ELF-1 (cell line): ENCODE data around the gene SEL1L3.

Source experiments
- DNase-seq: peaks from one replicate; pipeline ENCODE4 v3.0.0-alpha.2; 2016; ENCODE audit warnings: low read depth, low spot score

Gene SEL1L3

GRCh38 chr4:25818371-25818871, 44.4 kb downstream of the SEL1L3 start:
- no peak for DNase-seq

GRCh38 chr4:25817059-25817681, 45.6 kb downstream of the SEL1L3 start:
- no peak for DNase-seq

DNA sequence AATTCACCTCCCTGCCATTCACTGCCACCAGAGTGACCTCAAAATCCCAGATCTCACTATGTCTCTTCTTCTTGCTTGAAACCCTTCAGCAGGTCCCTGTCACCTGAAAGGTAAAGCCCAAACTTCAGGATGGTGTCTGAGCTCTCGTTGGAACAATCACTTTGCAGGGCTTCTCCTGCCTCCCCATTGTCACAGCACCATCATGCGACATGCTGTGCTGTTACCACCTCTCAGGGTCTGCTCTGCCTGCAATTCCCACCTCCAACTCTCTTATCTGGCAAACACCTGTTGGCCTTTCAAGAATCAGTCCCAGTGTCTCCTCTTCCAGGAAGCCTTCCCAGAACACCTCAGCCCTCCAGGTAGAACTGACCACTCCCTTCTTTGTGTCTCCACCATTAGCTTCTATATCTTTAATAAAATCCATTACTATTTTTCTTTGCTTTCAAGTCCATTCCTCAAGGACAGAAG, 46.2 kb downstream of the SEL1L3 start:
- DNase-seq: no peak

GRCh38 chr4:25815586-25815985, 47.2 kb downstream of the SEL1L3 start:
- DNase-seq: no peak

DNA sequence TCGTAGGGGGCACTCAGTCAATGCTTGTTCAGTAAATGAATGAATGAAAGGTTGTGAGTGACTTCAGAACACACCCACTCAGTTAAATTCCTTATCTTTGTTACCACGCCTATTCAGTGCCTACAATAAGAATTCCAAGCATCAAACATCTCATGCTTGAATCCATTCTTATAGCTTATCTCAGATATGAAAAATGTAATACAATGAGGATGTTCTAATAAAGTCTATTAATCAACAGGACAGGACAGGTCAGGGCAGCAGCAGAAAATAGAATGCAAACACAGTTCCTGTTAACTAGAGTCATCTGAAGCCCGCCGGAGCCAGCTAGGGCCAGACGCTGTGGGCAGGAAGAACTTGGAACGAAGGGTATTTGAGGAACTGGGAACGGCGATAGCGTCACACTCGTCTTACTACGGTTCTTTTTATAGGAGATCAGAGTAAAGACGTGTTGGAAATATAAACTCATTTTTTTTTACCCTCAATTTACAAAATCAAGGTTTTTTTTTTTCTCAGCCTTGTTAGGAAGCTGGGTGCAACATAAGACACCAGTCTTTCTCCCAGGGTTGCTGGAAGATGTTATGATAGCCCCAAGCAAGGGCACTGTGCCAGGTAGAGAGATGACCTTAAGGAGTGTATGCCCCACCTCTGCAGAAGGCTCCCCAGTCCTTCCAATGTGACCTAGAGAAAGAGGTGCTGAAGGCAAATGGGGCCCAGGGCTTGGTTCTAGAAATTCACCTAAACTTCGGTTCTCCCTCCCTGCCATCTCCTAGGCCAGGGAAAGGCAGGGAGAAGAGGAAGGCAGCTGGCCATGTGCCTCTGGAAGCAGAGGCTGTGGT, 48.3 kb downstream of the SEL1L3 start:
- DNase-seq: no peak

DNA sequence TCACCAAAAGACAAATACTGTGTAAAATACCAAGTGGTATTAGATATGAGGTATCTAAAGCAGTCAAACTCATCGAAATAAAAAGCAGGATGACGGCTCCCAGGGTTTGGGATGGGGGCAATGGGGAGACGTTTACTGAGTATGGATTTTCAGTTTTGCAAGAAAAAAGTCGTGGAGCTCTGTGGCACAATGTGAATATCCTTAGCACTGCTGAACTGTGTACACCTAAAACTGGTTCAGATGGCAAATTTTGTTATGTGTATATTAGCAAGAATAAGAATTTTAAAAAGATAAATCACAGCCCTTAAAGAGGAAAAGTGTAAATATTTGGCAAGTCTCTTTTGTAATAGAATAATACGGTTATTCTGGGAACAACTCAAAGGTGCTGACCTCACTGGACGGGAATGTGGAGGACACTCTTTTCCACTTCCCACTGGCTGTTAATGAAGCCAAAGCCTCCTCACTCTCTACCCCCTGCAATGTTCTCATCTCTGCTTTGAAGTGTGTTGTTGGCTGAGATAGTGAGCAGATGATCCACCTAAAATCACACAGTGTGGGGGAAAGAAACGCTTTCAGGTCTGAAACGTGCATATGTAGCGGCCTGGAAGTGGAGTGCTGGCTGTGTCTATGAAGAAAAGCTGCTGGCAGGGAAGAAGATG, 49.2 kb downstream of the SEL1L3 start:
- peak; percentile 58 for DNase-seq

- DNase-seq: no peak
These were observed 50.9 kb downstream of the SEL1L3 start for GRCh38 chr4:25811841-25812240.

DNA sequence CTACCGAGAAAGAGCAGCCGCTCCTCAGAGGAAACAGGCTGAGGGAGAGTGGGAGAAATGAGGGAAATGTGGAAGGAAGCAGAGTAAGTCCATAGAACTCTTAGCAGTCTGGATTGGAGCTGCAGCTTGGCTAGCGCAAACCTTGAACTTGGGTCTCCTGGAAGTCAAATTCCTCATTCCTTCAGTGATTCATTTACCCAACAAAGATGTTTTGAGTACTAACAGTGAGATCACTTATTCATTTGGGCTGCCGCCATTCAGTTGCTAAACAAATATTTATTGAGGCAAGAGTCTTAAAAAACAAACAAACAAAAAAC, 51.5 kb downstream of the SEL1L3 start:
- no peak for DNase-seq

DNA sequence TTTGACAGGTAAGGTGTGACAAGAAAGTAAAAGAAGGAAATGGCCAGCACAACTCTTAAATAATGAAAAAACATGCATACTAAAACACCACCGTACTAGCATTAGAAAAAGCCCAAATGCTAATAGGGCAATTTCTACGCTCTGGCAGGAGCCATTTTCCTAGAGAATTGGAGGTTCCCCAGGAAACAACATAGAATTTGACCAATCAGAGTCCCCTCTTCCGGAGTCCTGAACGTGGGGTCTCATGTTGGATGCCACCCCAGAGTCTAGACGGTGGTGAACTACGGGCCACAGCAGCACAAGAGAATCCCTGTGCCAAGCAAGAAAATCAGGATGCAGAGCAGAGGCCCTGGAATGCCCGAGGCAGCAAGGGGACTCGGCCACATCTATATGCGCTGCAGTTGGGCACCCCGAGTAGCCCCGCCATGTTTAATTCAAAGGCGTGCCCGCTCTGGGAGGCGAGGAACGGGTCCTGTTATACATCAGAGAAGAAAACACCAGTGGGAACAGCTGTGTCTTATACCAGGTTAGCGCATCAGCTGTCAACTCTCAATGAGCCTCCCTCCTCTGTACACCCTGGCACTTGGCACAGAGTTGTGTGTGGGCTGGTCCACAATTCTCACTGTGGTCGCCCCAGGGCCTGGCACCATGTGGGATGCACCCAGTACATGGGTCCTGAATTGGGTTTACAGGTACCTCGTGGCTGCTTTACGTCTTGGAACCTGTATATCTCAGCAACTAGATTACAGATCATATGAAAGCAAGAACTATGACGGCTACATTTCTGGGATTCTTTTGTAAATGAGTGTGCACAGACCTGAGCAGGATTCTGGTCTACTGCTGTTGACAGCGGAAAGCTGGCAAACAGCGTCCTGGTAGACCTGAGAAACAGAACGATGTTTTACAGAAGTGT, 52.1 kb downstream of the SEL1L3 start:
- peak; percentile 26 for DNase-seq

DNA sequence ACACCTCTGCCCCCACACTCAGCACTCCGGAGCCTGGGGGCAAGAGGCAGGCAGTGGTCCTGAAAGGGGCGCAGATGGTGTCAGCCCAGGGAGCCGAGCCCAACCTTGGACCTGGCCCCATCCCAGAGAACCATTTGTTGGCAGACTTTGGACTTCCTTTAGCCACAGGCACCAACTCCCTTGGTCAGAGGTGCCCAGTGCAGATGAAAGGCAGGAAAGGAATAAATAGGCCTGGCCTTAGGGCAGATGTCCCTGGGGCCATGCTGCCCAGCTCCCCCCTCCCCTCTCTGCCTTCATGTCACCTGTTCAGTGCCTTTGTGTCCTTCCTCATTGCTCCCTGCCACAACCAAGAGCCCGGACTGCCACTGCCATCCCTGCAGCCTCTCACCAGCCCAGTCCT, 52.8 kb downstream of the SEL1L3 start:
- DNase-seq: peak; percentile 53

- no peak for DNase-seq
These were observed 55.6 kb downstream of the SEL1L3 start for GRCh38 chr4:25807102-25807728.

DNA sequence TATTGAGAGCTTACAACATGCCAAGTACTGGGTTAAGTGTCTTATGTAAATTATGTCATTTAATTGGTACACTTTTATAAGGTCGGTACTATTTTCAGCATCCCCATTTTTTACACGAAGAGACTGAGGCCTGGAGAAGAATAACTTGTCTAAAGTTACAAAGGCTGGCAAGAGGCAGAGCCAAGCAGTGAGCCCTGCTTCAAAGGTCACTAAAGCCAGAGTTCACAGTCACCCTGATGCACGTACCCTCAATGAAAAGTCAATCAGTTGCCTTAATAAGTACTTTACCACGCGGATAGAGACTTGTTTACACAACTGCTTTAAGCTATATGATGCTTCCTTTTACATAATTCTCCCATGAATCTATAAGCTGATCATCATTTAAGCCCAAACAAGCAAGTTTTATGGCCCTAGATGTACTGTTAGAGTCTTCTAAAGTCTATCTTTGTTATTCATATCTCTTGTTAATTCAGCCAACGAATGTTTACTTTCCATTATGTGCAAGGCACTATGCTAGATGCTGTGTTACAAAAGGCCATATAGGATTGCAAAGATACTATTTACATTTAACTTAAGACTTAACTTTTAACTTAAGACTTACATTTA, 57.4 kb downstream of the SEL1L3 start:
- DNase-seq: no peak

GRCh38 chr4:25803720-25804225, 59.0 kb downstream of the SEL1L3 start:
- DNase-seq: no peak

- DNase-seq: no peak
These were observed 61.2 kb downstream of the SEL1L3 start for GRCh38 chr4:25801594-25801993.

- no peak for DNase-seq
These were observed 62.5 kb downstream of the SEL1L3 start for GRCh38 chr4:25800245-25800644.

GRCh38 chr4:25799522-25799921, 63.3 kb downstream of the SEL1L3 start:
- DNase-seq: no peak

GRCh38 chr4:25797136-25797535, 65.7 kb downstream of the SEL1L3 start:
- no peak for DNase-seq

DNA sequence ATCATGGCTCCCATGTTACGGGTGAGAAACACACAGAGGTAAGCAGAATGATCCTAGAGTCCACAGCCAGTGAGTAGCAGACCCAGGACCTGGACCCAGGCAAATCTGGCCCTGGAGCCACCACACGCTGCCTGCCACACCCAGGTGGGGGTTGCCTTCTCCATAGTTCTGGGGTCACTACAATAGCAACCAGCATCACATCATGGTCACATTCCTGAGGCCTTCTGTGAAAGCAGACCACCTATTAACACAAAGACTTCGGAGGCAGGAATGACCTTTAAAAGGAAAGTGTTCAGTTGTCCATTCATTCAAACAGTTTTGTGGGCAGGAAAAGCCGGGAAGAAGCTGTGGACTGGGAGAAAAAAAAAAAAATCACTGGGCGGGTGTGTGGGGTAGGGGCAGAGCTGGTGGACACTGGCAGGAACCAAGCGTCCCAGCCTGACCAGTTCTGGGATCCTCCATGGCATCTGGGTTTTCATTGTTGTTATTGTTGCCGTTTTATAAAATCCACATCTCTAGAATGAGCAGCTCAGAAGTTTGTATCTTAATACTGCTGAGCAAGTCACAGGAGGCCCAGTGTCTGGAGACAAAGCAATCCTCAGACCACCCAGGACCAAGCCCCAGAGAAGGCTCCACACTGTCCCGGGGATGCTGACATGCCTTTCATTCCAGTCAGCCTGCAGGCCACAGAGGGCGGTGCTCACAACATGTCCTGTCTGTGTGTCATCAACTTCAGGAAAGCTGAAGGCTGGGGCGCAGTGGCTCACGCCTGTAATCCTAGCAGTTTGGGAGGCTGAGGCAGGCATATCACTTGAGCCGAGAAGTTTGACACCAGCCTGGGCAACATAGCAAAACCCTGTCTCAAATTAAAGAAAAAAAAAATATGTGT, 67.0 kb downstream of the SEL1L3 start:
- peak; percentile 93 for DNase-seq

DNA sequence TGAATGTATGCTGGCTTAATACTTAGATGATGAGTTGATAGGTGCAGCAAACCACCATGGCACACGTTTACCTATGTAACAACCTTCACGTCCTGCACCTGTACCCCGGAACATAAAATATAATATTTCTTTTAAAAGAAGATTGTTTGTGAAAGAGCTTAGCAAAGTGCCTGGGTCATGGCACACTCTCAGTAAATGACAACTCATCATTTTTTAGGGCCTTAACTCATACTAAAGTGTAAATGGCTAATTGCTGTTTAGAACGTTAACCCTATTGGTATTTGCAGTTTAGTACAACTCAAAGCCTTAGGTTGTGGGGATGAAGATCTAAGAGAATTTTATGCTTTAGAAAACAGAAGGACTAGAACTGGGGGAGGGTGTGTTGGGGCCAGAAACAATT, 67.7 kb downstream of the SEL1L3 start:
- DNase-seq: no peak
